T-helper 22 cell (primary cell): ENCODE results near the gene PDIA2.
"Not testable (repeated sequence)": the region's sequence is repeated elsewhere in the genome, so short reads cannot be mapped to it uniquely, and the experiment has no call there.

Experiments
- DNase-seq: peaks from one replicate; pipeline ENCODE4 v3.0.0-alpha.2; 2020; ENCODE audit warnings: low read depth

The PDIA2 gene

GRCh38 chr16:301950-302349 lies 19.0 kb downstream of the PDIA2 start:
- DNase-seq: no peak

- DNase-seq: no peak
Measured at GRCh38 chr16:303760-304505, 21.0 kb downstream of the PDIA2 start.

DNA sequence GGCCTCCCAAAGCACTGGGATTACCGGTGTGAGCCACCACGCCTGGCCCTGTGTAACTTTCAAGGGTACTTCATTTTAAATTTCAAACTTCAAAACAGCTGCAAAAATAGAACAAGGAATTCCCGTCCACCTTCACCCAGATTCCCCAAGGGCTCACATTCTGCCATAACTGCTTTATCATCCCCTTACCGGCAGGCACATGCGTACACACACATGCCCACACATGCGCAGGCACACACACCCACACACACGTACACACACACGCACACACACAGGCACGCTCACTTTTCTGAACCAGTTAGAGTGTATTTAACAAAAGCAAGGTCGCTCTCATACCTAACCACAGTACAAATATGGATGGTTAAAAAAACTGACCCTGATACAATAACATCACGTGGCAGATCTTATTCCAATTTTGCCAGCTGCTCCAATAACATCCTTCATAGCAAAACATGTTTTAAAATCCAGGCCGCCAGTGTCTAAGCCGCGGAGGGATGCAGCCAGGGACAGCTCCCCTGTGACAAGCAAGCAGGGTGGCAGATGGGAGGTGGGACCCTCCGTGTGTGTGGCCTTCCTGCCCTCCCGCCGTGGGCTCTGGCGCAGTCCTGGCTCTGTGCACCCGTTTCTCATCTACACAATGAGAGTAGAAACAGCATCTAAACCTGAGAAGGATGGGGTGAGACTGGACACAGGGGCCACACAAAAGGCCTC lies 23.1 kb downstream of the PDIA2 start:
- DNase-seq: no peak

DNA sequence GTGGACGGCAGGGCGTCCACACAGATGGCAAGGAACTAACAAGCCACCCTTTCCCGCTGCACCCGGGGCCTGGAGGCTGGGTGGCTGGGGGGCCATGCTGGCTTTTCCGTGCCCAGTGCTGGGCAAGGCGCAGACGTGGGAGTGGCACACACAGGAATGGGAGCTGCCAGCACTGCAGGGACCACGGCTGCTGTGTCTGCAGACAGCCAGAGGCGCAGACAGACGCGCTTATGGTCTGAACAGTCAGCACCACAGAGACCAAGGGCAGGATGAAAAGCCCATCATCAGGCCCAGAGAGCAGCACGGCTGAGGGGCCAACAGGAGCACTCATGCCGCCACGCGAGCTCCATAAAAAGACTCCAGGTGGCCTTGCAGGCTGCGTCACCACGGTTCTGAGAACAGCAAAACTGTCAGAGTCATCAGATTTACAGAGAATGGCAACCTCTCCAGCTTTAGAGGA lies 24.0 kb downstream of the PDIA2 start:
- no peak for DNase-seq

DNA sequence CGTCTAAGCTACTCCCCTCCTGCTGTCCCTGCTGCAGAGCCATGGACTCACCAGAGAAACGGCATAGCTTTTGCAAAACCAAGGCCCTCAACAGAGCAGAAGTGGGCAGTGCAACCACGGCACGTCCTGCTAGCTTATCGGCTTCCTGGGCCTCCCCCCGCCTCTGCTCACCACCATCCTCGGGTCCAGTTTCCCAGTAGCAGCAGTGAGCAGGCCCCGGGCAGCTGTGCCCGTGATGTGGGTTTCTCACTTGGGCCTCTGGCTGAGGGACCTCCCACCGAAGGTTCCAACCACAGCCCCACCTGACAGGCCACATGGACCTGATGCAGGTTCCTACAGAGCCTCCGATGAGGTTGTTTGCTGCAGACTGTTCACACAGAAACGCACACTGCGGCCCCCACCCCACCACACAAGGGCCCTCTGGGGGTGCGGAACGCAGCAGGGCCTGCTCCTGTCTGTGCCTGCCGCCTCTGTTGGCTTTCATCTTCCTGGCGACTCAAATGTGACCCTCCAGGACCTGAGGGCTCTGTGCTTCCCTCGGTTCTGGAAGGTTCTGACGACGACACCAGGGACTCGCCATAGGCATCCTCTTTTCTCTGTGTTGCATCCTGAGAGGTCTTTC lies 24.8 kb downstream of the PDIA2 start:
- no peak for DNase-seq

DNA sequence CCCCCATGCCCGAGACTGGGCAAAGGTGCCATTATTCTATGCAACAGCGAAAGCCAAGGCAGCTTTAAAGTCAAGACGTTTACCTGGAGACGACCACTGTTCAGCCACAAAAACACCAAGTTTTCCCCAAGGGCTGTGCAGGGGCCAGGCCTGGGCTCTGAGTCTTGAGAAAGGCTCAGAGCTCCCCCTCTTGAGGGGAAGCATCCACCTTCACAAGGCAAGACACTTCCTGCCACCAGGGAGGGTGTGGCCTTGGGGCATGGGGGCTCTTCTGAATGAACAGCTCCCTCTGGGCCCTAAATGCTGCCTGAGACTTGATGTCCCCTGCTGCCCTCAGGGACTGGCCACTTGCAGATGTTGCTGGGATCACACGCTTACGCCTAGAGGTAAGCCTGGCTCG lies 26.5 kb downstream of the PDIA2 start:
- no peak for DNase-seq

DNA sequence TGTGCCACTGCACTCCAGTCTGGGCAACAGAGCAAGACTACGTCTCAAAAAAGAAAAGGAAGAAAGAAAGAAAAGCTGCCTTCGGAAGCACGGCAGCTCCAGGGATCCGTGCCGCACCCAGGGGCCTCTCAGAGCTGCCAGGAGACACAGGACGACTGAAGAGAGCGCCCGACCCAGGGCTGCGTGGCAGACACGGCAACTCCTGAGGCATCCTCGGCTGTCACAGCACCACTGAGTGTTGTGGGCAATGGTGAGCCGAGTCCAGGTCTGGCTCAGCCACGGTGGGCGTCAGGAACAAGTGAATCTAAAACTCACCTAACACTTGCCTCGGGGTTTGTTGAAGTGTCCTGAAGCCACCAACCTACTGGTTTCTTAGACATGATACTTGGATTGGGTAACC lies 28.8 kb downstream of the PDIA2 start:
- DNase-seq: no peak

DNA sequence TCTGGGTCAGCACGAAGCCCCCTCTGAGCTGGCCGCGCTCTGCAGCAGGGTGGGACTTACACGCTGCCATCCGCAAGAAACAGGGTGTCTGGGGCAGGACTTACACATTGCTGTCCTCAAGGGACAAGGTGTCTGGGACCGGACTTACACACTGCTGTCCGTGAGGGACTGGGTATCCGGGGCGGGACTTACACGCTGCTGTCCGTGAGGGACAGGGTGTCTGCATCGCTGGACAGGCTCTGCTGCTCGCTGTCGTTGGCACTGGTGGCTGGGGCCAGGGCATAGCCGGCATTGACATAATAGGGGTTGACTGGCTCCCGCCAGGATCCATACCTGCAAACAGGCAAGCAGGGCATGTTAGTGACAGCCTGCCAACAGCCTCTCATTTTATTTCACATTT lies 31.4 kb downstream of the PDIA2 start:
- DNase-seq: no peak

DNA sequence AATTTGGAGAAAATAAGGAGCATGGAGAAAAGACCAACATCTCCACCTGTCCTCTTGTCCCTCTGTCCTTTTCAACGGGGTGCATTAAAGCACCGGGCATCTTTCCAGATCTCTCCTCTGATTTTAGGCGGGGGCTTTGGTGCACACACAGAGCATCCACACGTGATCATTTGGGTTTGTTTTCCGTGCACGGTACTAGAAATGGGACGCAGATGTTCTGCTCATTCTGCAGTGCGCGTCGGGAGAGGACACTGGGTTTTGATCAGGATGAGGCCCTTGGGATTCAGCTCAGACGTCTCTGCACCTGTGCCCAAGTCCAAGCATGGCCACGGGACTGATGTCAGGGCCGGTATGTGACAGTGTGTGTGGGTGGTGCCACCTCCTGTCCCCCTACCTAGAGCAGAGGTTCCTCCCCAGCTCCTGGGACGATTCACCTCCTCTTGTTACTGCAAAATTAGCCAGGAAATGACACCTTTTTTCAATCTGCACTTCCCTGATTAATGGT lies 31.9 kb downstream of the PDIA2 start:
- DNase-seq: no peak

- DNase-seq: no peak
Measured at GRCh38 chr16:316741-317464, 33.9 kb downstream of the PDIA2 start.

DNA sequence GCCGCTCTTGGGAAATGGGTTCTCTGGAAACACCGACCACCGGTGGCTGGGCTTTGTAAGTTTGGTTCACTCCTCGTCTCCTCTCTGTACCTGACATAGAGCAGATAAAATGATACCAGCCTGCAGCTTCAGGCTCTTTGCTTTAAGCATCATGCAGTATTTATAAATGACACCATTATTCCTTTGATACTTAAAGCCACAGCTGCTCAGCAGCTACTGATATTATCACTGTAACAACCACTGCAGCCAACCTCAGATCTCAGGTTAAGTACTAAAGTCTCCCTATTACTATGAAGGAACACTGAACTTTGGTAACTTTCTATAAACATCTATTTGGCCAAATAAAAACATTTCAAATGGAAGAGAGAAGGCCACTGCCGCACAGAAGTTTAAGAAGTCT lies 34.6 kb downstream of the PDIA2 start:
- no peak for DNase-seq

- DNase-seq: no peak
Measured at GRCh38 chr16:318628-319027, 35.7 kb downstream of the PDIA2 start.

- no peak for DNase-seq
Measured at GRCh38 chr16:320206-320605, 37.2 kb downstream of the PDIA2 start.

DNA sequence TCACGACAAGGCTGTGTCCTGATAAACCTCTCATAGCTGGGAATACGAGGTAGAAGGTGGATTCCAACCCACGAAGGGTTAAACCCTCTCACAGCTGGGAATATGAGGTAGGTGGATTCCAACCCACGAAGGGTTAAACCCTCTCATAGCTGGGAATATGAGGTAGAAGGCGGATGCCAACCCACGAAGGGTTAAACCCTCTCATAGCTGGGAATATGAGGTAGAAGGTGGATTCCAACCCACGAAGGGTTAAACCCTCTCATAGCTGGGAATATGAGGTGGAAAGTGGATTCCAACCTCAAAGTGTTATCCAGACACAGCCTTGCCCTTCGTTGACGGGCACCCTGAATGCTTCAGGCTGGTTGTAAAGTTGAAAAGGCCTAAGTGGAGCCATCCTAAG lies 38.6 kb downstream of the PDIA2 start:
- DNase-seq: no peak

- DNase-seq: no peak
Measured at GRCh38 chr16:322476-323143, 39.6 kb downstream of the PDIA2 start.

- no peak for DNase-seq
Measured at GRCh38 chr16:324201-324450, 41.2 kb downstream of the PDIA2 start.

DNA sequence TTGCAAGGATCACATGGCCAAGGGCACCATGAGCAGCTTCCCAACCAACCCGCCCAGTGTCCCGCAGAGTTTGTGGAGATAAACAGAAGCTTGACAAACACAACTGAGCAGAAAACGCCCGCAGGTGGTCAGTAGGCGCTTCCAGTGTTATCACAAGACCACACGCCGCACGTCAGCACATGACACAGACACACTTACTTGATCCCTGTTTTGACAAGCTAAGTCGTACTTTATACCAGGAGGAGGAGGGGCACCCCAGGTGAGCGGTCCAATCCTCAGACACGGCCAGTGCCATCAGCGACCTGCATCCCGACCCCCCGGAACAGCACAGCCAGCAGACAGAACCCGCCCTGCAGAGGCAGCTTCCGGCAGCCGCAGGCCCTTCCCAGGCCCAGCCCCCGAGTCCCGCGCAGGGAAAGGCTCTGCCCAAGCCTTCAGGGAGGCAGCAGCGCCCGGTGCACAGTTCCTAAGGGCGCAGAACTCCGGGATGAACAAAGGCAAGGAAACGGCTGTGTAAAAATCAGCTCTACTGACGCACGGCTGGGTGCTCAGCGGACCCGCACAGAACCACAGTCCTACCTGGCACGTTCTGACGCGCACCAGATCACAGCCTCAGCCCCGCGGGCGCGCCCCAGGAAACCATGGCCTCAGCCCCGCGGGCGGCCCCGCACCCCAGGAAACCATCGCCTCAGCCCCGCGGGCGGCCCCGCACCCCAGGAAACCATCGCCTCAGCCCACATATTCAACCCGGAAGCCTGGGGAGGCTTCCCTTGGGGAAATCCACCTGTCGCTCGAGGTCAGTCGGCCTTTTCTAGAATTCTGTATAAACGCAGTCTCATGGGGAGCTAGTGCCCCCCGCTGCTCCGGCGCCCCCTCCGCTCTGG lies 41.7 kb downstream of the PDIA2 start:
- peak; percentile 79 for DNase-seq

GRCh38 chr16:325375-326145 lies 42.6 kb downstream of the PDIA2 start:
- DNase-seq: no peak

GRCh38 chr16:330741-331140 lies 47.8 kb downstream of the PDIA2 start:
- no peak for DNase-seq

- DNase-seq: not testable (repeated sequence)
Measured at GRCh38 chr16:331181-331814, 48.3 kb downstream of the PDIA2 start.
